Measurements from ENCODE around the gene PTPRN2. TPM values are rescaled to one million over a fixed set of nuclear protein-coding genes. Genes with fewer than 3 reads are reported as not detected.

The PTPRN2 gene
- total and polyA plus RNA-seq, 7 donors, result 3.2 to 7.1 (median 5.5) TPM

DNA sequence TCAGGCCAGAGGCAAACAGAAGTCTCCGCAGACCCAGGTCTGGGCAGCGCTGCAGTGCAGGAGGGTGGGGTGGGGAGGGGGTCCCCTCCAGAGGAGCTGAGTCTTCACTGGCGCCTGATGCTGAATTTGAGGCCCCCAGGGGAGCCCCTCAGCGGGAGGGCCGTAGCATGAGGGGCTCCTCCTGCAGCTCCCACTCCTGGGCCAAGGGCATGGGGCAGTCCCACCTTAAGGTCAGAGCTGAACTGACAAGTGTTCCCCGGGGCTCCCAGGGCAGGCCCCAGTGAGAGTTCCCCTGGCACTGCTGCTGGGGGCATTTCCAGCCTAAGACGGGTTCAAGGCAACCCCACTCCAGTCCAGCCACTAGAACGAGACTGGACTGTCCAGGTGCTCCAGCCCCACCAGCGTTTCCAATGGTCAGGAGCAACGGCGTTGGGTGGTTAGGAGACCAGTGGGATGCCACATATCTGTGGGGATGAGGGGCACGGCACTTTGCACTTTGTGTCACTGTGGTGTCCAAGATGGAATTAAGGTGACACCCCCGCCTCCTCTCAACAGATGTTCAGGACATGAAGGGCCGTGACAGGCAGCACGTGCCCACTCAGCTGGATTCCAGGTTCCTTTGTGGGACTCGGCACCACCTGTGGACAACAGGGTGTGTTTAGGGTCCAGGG is 139.1 kb downstream of the PTPRN2 start:
- H3K27ac ChIP-seq, result no peak overlapping the region
- H3K9me3 ChIP-seq, result no peaks in the 10 kb centered on the region
- intact Hi-C loops (cut with DNase I), result no loop called here
- TF ChIP-seq, protein P1, sequence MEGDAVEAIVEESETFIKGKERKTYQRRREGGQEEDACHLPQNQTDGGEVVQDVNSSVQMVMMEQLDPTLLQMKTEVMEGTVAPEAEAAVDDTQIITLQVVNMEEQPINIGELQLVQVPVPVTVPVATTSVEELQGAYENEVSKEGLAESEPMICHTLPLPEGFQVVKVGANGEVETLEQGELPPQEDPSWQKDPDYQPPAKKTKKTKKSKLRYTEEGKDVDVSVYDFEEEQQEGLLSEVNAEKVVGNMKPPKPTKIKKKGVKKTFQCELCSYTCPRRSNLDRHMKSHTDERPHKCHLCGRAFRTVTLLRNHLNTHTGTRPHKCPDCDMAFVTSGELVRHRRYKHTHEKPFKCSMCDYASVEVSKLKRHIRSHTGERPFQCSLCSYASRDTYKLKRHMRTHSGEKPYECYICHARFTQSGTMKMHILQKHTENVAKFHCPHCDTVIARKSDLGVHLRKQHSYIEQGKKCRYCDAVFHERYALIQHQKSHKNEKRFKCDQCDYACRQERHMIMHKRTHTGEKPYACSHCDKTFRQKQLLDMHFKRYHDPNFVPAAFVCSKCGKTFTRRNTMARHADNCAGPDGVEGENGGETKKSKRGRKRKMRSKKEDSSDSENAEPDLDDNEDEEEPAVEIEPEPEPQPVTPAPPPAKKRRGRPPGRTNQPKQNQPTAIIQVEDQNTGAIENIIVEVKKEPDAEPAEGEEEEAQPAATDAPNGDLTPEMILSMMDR (IDR thresholded peaks at IDR 0.05), result no peak
- TF ChIP-seq POLR2A (IDR thresholded peaks at IDR 0.05), result no peak
- no peak for TF ChIP-seq EP300 (IDR thresholded peaks at IDR 0.05)
- TF ChIP-seq POLR2AphosphoS5 (IDR thresholded peaks at IDR 0.05), result no peak
- H3K4me3 ChIP-seq, result no peak overlapping the region
- no peaks in the 10 kb centered on the region for H3K27me3 ChIP-seq
- H3K4me1 ChIP-seq, result no peaks in the 10 kb centered on the region
- H3K36me3 ChIP-seq, result no peaks in the 10 kb centered on the region
- 92 to 93% methylated on average over 16 of the region's 16 CpGs for WGBS, 2 donors
- DNase-seq, result no peak

DNA sequence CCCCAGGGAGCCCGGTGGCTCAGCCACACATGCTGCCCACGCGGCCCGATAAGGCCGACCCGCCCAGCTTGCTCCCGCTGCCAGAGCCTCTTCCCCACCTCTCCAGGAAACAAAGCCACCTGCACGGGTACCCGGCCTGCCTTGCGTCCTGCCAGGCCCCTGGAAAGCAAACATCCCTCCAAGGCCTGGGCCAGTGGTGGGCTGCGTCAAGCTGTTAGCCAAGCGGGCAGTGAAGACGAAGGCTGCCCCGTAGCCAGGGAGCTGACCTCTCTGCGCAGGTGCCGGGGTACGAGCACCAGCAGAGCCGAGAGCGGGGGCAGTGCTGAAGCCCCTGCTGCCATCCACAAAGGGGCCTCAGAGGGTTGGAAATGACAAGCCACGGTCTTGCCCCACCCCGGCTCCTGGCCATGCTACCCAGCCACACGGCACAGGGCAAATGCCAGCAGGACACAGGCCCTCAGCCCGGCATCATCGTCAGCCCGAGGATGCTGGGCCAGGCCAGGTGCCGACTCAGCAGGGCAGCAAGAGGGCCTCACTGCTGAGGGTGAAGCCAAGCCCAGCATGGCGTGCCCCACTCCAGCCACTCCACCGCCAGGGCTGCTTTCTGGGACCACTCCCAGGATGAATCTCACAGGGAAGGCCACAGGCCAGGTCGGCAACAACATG is 140.0 kb downstream of the PTPRN2 start:
- TF ChIP-seq, protein P1 (IDR thresholded peaks at IDR 0.05), result no peak
- no peak for TF ChIP-seq POLR2AphosphoS5 (IDR thresholded peaks at IDR 0.05)
- TF ChIP-seq EP300 (IDR thresholded peaks at IDR 0.05), result no peak
- TF ChIP-seq POLR2A (IDR thresholded peaks at IDR 0.05), result no peak
- H3K9me3 ChIP-seq, result no peaks in the 10 kb centered on the region
- H3K27ac ChIP-seq, result no peak overlapping the region
- no peaks in the 10 kb centered on the region for H3K4me1 ChIP-seq
- intact Hi-C loops (cut with DNase I), result no loop called here
- no peak for DNase-seq
- H3K4me3 ChIP-seq, result no peak overlapping the region
- no peaks in the 10 kb centered on the region for H3K27me3 ChIP-seq
- WGBS, 2 donors, result 76 to 88% methylated on average over 29 of the region's 29 CpGs
- no peaks in the 10 kb centered on the region for H3K36me3 ChIP-seq

GRCh38 chr7:158447151-158447505 is 140.5 kb downstream of the PTPRN2 start:
- H3K27ac ChIP-seq, result no peak overlapping the region
- no peak for DNase-seq
- TF ChIP-seq POLR2AphosphoS5 (IDR thresholded peaks at IDR 0.05) (no peak), POLR2A (IDR thresholded peaks at IDR 0.05) (no peak), EP300 (IDR thresholded peaks at IDR 0.05) (no peak)
- TF ChIP-seq, protein P1 (IDR thresholded peaks at IDR 0.05), result no peak
- H3K27me3 ChIP-seq, result no peaks in the 10 kb centered on the region
- intact Hi-C loops (cut with DNase I), result no loop called here
- H3K9me3 ChIP-seq, result no peaks in the 10 kb centered on the region
- no peak overlapping the region for H3K4me3 ChIP-seq
- H3K36me3 ChIP-seq, result no peaks in the 10 kb centered on the region
- WGBS, 2 donors, result 88 to 90% methylated on average over 6 of the region's 6 CpGs
- H3K4me1 ChIP-seq, result no peaks in the 10 kb centered on the region

DNA sequence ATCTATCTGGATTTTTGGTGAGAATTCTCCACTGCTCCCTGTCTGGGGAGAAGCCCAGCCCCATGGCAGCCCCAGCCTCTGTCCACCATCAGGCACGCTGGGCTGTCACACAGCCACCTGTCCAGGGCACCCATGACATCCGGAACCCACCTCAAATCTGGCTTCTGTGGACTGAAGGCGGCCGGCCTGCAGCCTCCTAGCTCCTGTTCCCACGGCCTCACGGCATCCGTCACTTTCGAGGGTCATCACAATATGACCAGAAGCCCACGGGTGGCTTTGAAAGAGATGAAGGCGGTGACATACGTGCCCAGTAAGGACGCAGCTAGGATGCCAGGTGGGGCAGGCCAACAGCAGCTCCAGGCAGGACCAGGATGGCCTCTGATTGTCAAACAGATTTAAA is 140.9 kb downstream of the PTPRN2 start:
- H3K4me3 ChIP-seq, result no peak overlapping the region
- no peaks in the 10 kb centered on the region for H3K4me1 ChIP-seq
- intact Hi-C loops (cut with DNase I), result no loop called here
- no peaks in the 10 kb centered on the region for H3K36me3 ChIP-seq
- WGBS, 2 donors, result 91 to 93% methylated on average over 12 of the region's 12 CpGs
- no peaks in the 10 kb centered on the region for H3K9me3 ChIP-seq
- no peak for DNase-seq
- TF ChIP-seq EP300 (IDR thresholded peaks at IDR 0.05), result no peak
- TF ChIP-seq, protein P1 (IDR thresholded peaks at IDR 0.05), result no peak
- TF ChIP-seq POLR2AphosphoS5 (IDR thresholded peaks at IDR 0.05), result no peak
- TF ChIP-seq POLR2A (IDR thresholded peaks at IDR 0.05), result no peak
- H3K27me3 ChIP-seq, result no peaks in the 10 kb centered on the region
- no peak overlapping the region for H3K27ac ChIP-seq

Data from sigmoid colon (tissue), 7 donors.